GM19328 (cell line): ENCODE data around the gene PRR14L.
"Not testable (repeated sequence)": the region's sequence is repeated elsewhere in the genome, so short reads cannot be mapped to it uniquely, and the experiment has no call there.

ENCODE experiments used
- ATAC-seq: cut with Tn5 transposase; IDR thresholded peaks from one replicate; pipeline ENCODE4 v1.9.1; 2021; ENCODE audit warnings: mild to moderate bottlenecking, moderate library complexity; ENCODE audit not compliant: unreplicated experiment

Gene PRR14L

DNA sequence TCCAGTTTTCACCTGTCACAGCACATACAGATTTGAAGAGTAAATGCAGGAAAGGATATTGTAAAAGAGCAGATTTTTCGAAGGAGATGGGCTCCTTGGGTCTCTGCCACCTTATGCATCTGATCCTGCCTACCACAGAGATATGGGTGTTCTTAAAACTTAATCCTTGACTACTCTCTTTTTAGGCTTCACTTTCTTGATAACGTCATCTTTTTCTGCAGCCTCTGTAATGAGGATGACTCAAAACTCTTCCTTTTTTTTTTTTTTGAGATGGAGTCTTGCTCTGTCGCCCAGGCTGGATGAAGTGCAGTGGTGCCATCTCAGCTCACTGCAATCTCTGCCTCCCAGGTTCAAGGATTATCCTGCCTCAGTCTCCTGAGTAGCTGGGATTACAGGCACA lies 7.8 kb downstream of the PRR14L start:
- no peak for ATAC-seq

DNA sequence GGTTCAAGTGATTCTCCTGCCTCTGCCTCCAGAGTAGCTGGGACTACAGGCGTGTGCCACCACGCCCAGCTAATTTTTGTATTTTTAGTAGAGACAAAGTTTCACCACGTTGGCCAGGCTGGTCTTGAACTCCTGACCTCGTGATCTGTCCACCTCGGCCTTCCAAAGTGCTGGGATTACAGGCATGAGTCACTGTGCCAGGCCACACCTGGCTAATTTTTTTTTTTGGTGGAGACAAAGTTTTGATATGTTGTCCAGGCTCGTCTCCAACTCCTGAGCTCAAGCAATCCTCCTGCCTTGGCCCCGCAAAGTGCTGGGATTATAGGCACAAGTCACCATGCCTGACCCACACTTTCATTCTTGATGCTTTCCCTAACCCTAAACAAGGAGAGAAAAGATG lies 9.6 kb downstream of the PRR14L start:
- not testable (repeated sequence) for ATAC-seq

DNA sequence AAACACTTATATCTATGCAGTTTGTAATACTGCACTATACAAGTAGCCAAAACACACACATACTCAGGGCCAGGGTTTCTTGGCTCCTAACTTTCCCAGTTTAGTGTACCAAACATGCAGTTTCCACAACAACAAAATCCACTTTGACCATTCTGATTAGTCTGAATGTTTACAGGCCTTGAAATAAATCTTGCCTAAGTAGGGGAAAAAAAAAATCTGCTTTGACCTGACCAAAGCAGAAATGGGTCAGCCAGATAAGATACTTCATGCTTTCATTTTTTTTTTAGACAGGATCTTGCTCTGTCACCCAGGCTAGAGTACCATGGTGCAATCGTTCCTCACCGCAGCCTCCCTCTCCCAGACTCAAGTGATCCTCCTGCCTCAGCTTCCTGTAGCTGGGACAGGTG lies 10.1 kb downstream of the PRR14L start:
- ATAC-seq = no peak

DNA sequence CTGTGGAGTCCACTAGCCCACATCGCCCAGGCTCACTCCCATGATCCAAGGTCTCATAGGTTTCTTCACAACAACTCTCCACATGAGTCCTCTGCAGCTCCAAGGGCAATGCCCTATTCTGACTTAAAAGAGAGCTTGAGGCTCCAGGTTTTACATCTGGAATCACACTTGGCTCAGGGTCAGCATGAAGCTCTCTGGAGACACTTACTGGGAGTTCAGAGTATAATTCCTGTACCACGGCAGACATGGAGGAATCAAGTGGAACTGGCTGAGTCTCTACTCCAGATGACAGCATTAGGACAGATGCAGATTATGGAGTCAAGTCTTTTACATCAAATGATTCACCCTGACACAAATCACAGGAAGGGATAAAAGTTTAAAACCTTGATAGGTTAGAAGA lies 11.4 kb downstream of the PRR14L start:
- no peak for ATAC-seq

DNA sequence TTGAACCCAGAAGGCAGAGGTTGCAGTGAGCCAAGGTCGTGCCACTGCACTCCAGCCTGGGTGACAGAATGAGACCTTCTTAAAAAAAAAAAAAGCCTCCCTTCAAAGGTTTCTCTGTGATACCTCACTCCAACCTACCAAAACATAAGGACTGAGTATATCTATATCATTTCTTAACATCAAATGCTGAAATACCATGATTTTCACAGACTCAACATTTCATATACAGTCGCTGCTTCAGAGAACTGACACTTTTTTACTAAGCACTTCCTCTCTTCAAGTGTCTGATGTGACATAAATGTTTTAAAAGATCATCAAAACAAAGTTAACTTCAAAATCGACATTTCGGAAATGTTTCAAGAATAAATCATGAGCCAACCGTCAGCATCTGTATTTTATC lies 12.0 kb downstream of the PRR14L start:
- ATAC-seq = no peak

DNA sequence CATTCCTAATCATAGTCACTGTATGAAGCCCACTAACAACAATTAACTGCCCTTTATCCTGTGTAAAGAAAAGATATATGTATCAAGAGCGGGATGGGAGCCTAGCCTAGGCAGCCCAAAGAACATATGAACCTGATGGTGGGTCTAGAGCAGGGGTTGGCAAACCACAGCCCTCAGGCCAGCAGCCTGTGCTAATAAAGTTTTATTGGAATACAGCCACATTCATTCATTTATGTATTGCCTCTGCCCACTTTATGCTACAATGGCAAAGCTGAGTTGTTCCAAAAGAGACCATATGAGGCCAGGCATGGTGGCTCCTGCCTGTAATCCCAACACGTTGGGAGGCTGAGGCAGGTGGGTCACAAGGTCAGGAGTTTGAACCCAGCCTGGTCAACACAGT lies 13.5 kb downstream of the PRR14L start:
- ATAC-seq = no peak

DNA sequence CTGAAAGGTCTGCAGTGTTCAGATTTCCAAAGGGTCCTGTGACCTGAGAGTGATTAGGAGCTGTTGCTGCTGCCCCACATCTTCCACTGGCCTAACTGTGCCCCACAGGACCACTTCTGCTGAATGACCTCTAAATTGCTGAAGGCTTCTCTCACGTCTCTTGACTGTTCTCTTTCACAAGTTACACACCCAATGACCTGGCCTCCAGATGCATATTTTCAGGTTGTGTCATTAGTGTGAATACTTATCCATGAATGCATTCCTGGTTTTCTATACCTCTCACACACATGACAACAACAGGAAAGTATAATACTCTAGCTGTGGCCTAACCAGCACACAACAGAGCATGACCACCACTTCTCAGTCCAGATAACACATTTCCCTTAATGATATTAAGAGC lies 15.4 kb downstream of the PRR14L start:
- ATAC-seq = no peak

DNA sequence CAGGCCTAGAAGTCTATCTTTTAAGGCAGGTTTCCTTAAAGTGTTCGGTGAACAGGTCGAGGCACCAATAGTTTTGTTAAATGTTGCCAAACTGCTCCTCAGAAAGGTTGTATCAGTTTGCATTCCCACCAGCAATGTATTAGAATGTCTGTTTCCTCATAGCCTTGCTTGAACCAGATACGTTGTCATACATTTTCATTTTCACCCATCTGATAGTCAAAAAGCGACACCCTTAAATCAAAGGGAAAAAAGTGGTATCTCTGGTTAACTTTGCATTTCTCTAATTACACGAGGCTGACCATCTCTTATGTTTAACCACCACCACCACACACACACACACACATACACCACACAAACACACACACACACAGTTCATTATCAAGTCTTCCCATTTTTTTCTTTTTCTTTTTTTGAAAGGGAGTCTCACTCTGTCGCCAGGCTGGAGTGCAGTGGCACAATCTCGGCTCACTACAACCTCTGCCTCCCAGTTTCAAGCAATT lies 16.3 kb downstream of the PRR14L start:
- no peak for ATAC-seq

DNA sequence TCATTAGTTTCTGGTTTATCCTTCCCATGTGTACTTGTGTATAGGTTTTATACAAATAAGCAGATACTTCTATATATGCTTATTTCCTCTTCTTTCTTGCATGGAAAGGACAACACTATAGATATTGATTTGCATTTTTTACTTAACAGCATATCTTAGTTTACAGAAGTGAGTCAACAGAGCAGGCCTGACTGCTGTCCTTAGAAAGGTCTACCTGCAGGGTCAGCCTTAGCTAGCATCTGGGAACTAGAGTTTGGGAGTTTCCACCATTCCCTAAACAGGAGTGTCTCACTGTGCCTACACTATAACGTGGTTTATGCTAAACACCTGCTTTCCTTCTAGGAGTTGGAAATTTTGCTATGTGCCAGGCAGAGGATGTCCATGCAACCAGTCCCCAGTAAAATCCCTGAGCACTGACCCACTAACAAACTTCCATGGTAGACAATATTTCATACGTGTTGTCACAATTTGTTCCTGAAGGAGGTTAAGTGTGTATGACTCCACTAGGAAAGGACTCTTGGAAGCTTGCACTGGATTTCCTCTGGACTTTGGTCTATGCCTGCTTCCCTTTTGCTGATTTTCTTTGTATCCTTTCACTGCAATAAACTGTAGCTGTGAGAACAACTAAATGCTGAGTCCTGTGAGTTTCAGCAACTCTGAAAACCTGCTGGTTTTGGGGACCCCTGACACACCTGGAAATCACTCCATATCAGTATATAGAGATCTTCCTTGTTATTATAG lies 17.7 kb downstream of the PRR14L start:
- ATAC-seq = no peak

DNA sequence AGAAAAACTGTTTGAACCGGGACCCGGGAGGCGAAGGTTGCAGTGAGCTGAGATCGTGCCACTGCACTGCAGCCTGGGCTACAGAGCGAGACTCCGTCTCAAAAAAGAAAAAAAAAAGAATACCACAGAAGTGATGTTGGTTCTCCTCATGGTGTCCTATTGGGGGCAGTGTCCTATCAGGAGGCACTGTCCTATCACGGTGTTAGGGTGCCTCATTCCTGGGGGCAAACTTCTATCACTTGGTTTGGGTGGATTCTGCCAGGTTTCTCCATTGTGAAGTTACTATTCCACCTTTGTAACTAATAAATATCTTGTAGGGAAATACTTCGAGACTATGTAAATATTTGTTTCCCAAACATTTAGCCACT lies 19.6 kb downstream of the PRR14L start:
- ATAC-seq = no peak

DNA sequence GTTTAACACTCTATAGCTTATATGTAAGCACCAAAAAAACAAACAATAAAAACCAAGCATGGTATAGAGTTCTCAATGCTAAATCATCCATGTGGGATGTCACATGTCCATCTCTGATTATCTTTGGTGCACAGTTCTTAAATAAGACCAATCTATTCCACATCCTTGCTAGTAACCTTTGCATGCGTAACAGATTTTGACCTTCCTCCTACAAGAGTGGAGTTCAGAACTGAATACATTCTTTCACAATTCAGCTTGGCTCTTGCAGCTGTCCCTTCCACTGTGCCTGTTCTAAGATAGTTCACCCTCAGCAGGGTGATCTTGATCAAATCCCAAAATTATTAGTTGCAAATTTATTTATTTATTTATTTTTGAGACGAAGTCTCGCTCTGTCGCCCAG lies 21.1 kb downstream of the PRR14L start:
- ATAC-seq = no peak

DNA sequence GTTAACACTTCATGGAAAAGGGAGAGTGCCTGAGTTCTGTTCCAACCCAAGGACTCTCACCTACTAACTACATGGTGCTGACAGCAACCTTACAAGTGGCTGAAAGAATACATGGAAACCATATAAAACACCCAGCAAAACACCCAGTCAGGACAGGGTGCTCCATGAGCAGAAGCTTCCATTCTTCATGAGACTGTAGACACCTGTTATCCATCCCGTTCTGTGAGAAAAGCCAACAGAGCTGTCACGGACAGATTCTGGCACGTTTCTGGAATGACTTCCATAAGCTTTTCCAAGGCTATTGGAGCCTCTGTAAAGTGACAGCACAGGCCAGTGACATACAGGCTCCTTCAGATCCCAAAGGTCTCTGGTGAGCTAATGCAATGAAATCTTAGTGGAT lies 23.2 kb downstream of the PRR14L start:
- no peak for ATAC-seq

DNA sequence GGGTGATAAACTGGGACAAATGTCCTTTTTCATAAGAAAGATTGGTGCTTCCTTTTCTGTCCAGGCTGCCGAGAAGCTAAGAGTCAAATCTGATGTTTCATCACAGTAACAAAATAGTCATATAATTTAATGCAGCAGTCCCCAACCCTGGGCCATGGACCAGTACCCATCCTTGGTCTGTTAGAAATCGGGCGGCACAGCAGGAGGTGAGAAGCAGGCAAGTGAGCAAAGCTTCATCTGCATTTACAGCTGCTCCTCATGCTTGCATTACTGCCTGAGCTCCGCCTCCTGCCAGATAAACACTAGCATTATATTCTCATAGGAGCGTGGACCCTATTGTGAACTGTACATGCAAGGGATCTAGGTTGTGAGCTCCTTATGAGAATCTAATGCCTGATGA lies 26.2 kb downstream of the PRR14L start:
- ATAC-seq = no peak

DNA sequence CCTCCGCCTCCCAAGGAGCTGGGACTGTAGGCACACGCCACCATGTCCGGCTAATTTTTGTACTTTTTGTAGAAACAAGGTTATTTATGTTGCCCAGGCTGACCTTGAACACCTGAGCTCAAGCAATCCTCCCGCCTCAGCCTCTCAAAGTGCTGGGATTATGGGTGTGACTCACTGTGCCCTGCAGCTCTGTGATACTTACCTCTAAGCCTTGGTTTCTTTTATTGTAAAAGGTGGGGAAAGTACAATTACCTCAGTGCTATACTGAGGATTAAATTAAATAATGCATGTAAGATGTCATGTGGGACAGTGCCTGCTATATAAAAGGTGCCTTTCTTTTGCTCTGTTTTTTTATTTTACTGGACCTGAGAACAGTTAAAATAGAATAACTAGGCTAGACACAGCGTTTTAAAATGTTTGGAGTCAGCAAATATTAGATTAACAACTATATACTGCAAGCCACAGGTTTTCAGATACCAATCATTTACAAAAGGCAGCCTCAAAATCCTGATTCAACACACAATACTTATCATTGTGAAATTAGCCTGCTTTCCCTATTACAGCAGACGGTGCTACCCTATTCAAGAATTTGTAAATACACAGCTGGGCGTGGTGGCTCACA lies 30.0 kb downstream of the PRR14L start:
- no peak for ATAC-seq

DNA sequence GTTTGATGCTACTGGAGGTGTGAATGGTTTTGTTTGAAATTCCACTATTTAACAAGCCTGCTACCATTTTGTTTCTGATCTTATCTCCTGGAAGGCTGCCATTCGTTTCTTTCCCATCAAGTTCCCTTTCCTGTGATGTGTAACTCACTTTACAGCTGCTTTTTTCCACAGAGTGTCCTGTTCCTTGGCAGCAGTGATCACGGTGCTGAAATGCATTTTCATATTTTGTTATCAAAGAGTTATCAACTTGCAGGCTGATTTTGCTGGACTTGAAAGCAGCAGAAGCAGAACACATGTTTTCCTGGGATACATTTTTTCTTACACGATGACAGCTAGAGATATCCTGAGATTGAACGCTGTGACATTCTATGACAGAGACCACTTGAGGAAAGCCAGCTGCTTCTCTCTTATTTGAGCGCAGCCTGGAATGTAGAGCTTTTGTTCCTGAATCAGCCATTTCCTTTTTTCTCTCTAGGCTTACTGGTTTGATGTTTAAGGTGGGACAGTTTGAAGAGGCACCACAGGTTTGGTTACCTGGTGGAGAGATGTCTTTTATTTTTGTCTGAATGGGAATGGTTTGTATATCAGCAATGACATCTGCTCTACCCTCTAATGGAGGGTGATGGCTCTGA lies 34.7 kb downstream of the PRR14L start:
- ATAC-seq = no peak

DNA sequence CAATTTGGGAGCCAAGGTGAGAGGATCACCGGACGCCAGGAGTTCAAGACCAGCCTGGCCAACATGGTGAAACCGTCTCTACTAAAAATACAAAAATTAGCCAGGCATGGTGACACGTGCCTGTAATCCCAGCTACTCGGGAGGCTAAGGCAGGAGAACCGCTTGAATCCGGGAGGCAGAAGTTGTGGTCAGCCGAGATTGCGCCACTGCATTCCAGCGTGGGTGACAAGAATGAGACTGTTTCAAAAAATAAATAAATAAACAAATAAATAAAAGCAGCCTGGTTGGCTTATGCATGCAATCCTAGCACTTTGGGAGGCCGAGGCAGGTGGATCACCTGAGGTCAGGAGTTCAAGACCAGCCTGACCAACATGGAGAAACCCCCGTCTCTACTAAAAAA lies 38.7 kb downstream of the PRR14L start:
- ATAC-seq = not testable (repeated sequence)

DNA sequence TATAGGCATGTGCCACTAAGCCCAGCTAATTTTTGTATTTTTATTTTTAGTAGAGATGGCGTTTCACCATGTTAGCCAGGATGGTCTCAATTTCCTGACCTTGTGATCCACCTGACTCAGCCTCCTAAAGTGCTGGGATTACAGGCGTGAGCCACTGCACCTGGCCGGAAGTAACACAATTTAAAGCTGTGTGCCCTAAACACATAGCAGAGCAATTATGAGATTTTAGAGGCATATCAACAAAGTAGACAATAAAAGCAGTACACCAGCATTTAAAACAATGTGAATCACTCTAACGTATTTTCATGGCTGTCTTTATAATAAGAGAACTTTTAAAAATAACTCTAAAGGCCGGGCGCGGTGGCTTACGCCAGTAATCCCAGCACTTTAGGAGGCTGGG lies 42.4 kb downstream of the PRR14L start:
- ATAC-seq = no peak

DNA sequence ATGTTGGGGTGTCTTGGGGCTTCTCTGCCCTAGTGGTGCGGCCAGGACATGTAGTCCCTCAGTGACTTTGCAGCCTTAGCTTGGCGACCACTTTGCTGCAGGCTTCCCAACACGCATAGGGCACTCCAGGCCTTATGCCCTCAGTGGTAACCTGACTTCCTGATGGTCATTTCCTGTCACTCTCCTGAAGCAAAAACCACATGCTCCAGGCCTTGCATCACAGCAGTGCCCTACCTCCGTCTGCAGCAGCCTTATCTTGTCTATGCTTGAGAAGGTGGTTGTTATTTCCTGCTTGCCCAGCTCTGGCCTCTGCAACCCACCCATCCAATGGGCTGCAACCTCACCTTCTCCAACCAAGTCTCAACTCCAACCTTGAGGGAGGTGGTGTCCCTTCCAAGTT lies 54.5 kb downstream of the PRR14L start:
- ATAC-seq = no peak

DNA sequence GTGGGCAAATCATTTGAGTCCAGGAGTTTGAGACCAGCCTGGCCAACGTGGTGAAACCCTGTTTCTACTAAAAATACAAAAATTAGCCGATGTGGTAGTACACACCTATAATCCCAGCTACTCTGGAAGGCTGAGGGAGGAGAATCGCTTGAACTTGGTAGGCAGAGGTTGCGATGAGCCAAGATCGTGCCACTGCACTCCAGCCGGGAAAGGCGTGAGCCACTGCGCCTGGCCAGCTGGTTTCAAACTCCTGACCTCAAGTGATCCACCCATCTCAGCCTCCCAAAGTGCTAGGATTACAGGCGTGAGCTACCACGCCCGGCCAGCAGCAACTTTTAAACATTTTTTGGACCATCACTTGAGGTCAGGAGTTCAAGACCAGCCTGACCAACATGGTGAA lies 55.9 kb downstream of the PRR14L start:
- ATAC-seq = not testable (repeated sequence)

DNA sequence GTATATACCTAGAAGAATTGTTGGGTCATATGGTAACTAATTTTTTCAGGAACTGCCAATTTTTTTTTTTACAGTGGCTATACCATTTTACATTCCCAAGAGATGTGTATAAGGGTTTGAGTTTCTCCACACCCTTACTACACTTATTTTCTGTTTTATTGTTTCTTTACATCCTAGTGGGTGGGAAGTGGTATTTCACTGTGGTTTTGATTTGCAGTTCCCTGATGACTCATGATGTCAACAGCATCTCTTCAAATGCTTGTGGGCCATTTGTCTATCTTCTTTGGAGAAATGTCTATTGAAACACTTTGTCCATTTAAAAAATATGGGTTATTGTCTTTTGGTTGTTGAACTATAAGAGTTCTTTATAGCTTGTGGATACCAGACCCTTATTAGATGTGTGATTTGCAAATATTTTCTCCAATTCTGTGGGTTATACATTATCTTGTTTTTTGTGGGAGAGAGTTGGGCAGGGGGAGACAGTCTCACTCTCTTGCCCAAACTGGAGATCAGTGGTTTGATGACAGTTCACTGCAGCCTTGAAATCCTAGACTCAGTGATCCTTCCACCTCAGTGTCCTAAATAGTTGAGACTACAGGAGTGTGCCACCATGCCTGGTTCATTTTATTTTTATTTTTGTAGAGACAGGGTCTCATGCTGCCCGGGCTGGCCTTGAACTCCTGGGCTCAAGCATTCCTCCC lies 57.6 kb downstream of the PRR14L start:
- no peak for ATAC-seq

DNA sequence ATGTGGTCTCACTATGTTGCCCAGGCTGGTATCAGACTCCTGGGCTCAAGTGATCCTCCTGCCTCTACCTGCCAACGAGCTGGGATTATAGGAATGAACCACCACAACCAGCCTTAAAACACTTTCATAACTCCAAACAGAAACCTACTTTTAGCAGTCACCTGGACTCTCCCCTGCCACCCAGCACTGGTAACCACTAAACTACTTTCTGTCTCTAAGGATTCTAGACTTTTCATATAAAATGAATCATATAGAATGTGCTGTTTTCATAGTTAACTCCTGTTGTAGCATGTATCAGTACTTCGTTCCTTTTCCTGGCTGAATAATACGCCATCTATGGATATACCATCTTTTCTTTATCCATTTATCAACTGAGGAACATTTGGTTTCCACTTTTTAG lies 58.5 kb downstream of the PRR14L start:
- no peak for ATAC-seq
